CD4-positive, CD25-positive, alpha-beta regulatory T cell (primary cell): ENCODE data around the gene ULK2. TPM values are rescaled to one million over a fixed set of nuclear protein-coding genes. Genes with fewer than 3 reads are reported as not detected.

Source experiments
- ATAC-seq, 2 donors: fragments of 150-1000 bp; cut with Tn5 transposase; one replicate each; pipeline ENCODE4 v1.10.0; 2021; ENCODE audit warnings: low read depth in 2 of 2, moderate number of reproducible peaks in 2 of 2, moderate library complexity in 1 of 2
- DNase-seq, 3 donors: peaks; one replicate each; pipeline versions ENCODE4 v3.0.0 to v3.0.0-alpha.2; 2012 to 2022; ENCODE audit warnings: mixed read lengths in 1 of 3
- H3K27ac ChIP-seq: one replicate; pipeline ENCODE4 v1.7.0; 2013; ENCODE audit warnings: mild to moderate bottlenecking, low read length; ENCODE audit not compliant: insufficient read depth, poor library complexity, severe bottlenecking
- H3K27me3 ChIP-seq: one replicate; pipeline ENCODE4 v1.7.0; 2013; ENCODE audit warnings: low read length; ENCODE audit not compliant: control insufficient read depth, insufficient read depth
- H3K36me3 ChIP-seq: one replicate; pipeline ENCODE4 v1.7.0; 2013; ENCODE audit warnings: mild to moderate bottlenecking, low read length, moderate library complexity; ENCODE audit not compliant: control insufficient read depth, insufficient read depth
- H3K4me1 ChIP-seq: 2 replicates; pipeline ENCODE4 v1.7.0; 2013; ENCODE audit warnings: mild to moderate bottlenecking, low read length; ENCODE audit not compliant: insufficient read depth, control insufficient read depth, poor library complexity, severe bottlenecking
- H3K4me3 ChIP-seq: one replicate; pipeline ENCODE4 v1.7.0; 2013; ENCODE audit warnings: low read depth, mild to moderate bottlenecking, low read length, moderate library complexity
- H3K9me3 ChIP-seq, 2 experiments: 1 replicate in 1 of 2; 2 replicates in 1 of 2; pipeline ENCODE4 v1.7.0; 2013; ENCODE audit warnings: low read length in 2 of 2, mild to moderate bottlenecking in 1 of 2, moderate library complexity in 1 of 2; ENCODE audit not compliant: control insufficient read depth in 2 of 2
- H3K27ac Mint-ChIP-seq, 3 donors: one replicate each; pipeline ENCODE4 v1.8.0; 2020 to 2022; ENCODE audit warnings: mild to moderate bottlenecking in 3 of 3, mixed read lengths in 3 of 3, moderate library complexity in 2 of 3
- H3K27me3 Mint-ChIP-seq: one replicate; pipeline ENCODE4 v1.8.0; 2022; ENCODE audit warnings: mild to moderate bottlenecking, mixed read lengths
- H3K36me3 Mint-ChIP-seq: one replicate; pipeline ENCODE4 v1.8.0; 2020; ENCODE audit warnings: mixed read lengths
- H3K4me1 Mint-ChIP-seq, 4 donors: one replicate each; pipeline ENCODE4 v1.8.0; 2020 to 2022; ENCODE audit warnings: mixed read lengths in 4 of 4, mild to moderate bottlenecking in 1 of 4
- H3K4me3 Mint-ChIP-seq, 4 donors: one replicate each; pipeline ENCODE4 v1.8.0; 2020 to 2022; ENCODE audit warnings: mild to moderate bottlenecking in 4 of 4, mixed read lengths in 4 of 4, moderate library complexity in 3 of 4
- H3K9me3 Mint-ChIP-seq, 7 donors: one replicate each; pipeline ENCODE4 v1.8.0; 2020 to 2022; ENCODE audit warnings: mixed read lengths in 7 of 7, mild to moderate bottlenecking in 3 of 7, moderate library complexity in 2 of 7
- polyA plus RNA-seq, 4 donors: library from polyadenylated mRNA; unstranded; fragments of 300-500 nt; fragmentation: Illumina TruSeq; gene quantifications; one replicate each; pipeline ENCODE4 v1.2.3, GENCODE V29; 2021
- total RNA-seq: library from RNA; stranded (reverse); gene quantifications from one replicate; pipeline ENCODE4 v1.2.3, GENCODE V29; 2022

ULK2 gene
- total and polyA plus RNA-seq, 5 donors from 2014 or later, result 2.9 to 12.0 (median 4.7) TPM

DNA sequence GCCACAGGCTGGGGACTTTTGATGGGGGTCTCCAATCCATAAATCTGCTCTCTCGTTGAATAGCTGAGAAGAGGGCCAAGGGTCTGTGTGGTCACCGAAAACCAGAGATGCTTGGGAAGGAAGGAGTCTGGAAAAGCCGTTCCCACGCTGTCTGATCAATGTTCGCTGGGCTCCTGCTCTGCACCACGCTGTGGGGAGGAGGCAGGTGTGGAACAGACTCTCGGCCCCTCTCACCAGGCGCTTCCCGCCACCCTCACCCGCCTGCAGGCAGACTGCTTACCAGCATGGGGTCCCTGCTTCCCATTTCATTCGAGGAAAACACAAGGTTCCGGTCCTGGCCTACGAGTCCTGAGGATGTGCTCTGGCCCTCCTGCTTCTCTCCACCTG, 118.9 kb downstream of the ULK2 start:
- Mint-ChIP-seq H3K27me3 (peaks cover 17% of the 10 kb centered on the region), H3K4me3 (no peak overlapping the region), H3K36me3 (no peaks in the 10 kb centered on the region), H3K4me1 (peaks cover 0 to 8% (median 3%) of the 10 kb centered on the region in 4 donors), H3K9me3 (peaks cover 0 to 2% (median 0%) of the 10 kb centered on the region in 7 donors), H3K27ac (no peak overlapping the region)
- DNase-seq (no peak), ATAC-seq (no peak)
- peaks cover 5% of the 10 kb centered on the region for H3K4me1 ChIP-seq
- H3K27ac ChIP-seq, result no peak overlapping the region
- no peaks in the 10 kb centered on the region for H3K9me3 ChIP-seq
- no peak overlapping the region for H3K4me3 ChIP-seq
- H3K27me3 ChIP-seq, result peaks cover 5% of the 10 kb centered on the region
- H3K36me3 ChIP-seq, result no peaks in the 10 kb centered on the region

DNA sequence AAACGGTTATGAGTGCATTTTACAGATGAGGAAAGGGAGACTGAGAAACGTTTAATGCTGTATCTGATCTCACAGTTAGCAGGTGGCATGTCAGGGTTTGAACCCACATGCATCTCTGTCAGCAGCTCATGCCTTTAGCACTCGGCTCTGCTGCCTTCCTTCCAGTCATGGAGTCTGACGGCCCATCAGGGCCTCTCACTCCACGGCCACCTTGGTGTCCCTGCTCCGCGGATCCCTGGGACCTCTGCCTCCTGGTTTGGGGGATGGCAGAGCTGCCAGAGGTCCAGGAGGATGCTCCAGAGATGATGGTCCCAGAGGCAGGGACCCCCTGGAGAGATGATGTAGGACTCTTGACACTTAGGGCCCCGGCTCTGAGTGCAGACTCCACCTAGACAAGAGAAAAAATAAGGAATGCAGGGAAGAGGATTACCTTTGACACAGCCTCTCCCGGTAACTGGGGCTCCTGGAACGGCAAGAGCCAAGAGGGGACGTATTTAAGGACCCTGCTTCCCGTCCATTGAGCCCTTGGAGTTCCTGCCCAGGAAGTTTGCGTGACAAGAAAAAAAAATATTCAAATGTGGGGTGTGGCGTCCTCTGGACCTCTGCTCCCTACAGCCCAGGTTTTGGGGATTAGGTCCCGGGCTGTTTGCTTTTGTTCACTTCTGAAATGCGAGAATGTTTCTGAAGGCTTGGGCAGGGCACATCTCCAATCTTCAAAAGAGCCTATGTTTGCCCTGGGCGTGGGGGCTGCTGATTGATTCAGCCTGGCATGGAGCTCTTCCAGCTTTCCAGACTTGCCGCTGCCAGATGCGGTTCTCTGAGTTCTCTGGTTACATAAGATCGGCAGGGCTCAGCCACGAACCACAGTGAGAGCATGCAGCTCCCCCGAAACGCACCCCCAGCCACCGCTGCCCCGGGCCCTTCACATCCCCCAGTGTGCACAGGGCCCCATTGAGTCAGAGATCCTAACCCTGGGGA, 119.6 kb downstream of the ULK2 start, which contains the start of gene ALDH3A1:
Gene ALDH3A1, minus strand, starts transcription at position 470 of the 978 bp plus-strand sequence. CDS start 3,169 bp downstream, outside the sequence.
- DNase-seq, result no peak
- Mint-ChIP-seq H3K9me3 (peaks cover 0 to 2% (median 0%) of the 10 kb centered on the region in 7 donors), H3K4me3 (no peak within 1 kb of the TSS), H3K27ac (no peak within 1 kb of the TSS), H3K4me1 (peaks cover 0 to 8% (median 3%) of the 10 kb centered on the region in 4 donors), H3K36me3 (no peaks in the 10 kb centered on the region), H3K27me3 (peaks cover 16% of the 10 kb centered on the region)
- H3K9me3 ChIP-seq, result no peaks in the 10 kb centered on the region
- H3K27me3 ChIP-seq, result peaks cover 3% of the 10 kb centered on the region
- H3K4me1 ChIP-seq, result peaks cover 5% of the 10 kb centered on the region
- no peak within 1 kb of the TSS for H3K4me3 ChIP-seq
- no peaks in the 10 kb centered on the region for H3K36me3 ChIP-seq
- H3K27ac ChIP-seq, result no peak within 1 kb of the TSS
- no peak for ATAC-seq

DNA sequence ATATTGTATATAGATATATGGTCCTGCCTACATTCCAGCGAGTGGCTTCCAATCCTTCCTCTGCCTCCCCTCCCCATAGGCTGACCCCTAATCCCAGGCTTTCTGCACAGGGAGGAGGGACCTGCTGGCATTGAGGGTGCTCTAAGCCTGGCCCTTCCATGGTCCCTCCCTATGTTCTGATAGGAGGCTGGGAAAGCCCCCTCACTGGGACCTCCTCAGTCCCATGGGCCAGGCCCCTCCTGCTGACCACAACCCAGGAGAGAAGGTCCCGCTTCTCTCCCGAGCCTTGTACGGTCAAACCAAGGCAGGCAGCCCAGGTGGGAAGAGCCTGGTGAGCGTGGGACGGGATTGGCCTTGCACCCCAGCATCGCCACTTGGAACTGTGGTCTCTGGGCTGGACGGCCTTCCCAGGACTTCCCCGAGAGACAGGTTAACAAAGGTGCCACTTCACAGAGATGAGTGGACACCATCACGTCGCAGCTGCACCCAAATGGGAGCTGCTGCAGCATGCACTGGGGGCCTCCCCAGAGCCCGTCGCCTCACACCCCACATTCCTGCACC, 120.5 kb downstream of the ULK2 start:
- Mint-ChIP-seq H3K4me3 (no peak overlapping the region), H3K9me3 (peaks cover 0 to 2% (median 0%) of the 10 kb centered on the region in 7 donors), H3K27ac (no peak overlapping the region), H3K27me3 (peaks cover 11% of the 10 kb centered on the region), H3K4me1 (peaks cover 0 to 10% (median 4%) of the 10 kb centered on the region in 4 donors), H3K36me3 (no peaks in the 10 kb centered on the region)
- no peak for DNase-seq
- H3K36me3 ChIP-seq, result no peaks in the 10 kb centered on the region
- no peak overlapping the region for H3K4me3 ChIP-seq
- H3K9me3 ChIP-seq, result no peaks in the 10 kb centered on the region
- H3K4me1 ChIP-seq, result peaks cover 5% of the 10 kb centered on the region
- ATAC-seq, result no peak
- H3K27ac ChIP-seq, result no peak overlapping the region
- H3K27me3 ChIP-seq, result no peaks in the 10 kb centered on the region

DNA sequence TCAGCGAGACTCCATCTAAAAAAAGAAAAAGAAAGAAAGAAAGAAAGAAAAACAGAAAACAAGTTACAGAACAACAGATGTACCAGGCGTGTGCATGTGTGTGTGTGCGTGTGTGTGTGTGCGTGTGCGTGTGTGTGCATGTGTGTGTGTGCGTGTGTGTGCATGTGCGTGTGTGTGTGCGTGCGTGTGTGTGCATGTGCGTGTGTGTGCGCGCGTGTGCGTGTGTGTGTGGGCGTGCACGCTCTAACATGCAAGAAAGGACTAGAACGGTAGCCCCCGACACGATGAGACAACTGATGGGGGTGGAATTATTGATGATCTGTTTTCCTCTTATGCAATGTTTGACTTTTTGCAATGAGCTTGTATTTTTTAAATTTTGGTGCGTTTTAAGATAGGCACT, 121.2 kb downstream of the ULK2 start:
- no peak overlapping the region for H3K4me3 Mint-ChIP-seq
- no peaks in the 10 kb centered on the region for H3K36me3 ChIP-seq
- H3K9me3 ChIP-seq, result no peaks in the 10 kb centered on the region
- H3K27ac ChIP-seq, result no peak overlapping the region
- peaks cover 0 to 10% (median 4%) of the 10 kb centered on the region in 4 donors for H3K4me1 Mint-ChIP-seq
- H3K27me3 Mint-ChIP-seq, result peaks cover 13% of the 10 kb centered on the region
- no peak for ATAC-seq
- H3K36me3 Mint-ChIP-seq, result no peaks in the 10 kb centered on the region
- peaks cover 5% of the 10 kb centered on the region for H3K4me1 ChIP-seq
- no peaks in the 10 kb centered on the region for H3K27me3 ChIP-seq
- no peak overlapping the region for H3K27ac Mint-ChIP-seq
- H3K4me3 ChIP-seq, result no peak overlapping the region
- DNase-seq, result no peak
- peaks cover 0 to 2% (median 0%) of the 10 kb centered on the region in 7 donors for H3K9me3 Mint-ChIP-seq

DNA sequence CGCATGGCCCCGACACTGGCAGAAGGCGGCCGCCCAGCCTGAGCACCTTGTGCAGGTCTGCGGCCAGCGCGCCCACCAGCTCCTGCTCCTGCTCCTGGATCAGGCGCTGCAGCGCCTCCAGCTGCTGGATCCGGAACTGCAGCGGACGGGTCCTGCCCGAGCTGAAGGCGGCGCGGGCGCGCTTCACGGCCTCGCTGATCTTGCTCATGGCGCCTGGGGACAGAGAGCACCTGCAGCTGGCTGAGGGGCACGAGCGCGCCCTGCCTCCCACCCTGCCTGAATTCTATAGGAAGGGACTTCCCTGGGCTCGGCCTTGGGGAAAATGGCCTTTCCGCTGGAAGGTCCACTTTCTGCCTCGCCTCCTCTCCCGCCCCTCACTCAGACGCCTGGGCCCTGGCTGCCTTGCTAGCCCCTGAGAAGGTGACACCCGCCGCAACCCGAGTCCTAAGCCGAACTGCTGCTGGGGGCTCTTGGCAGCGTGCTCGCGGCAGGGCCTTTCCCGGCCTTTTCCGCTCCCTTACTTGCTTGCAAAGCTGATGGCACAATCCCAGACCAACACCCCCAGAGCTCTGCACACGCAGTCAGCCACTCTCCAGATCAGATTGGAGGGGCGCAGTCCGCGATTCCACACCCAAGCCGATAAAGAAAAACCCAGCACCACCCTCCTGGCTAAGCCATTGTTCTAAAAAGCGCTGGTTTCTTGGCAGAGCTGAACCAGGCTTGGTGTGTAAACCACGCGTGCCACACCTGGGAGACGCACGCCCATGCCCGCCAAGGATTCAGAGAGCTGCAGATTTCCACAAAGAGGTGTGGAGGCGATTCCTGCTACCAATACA, 122.6 kb downstream of the ULK2 start:
- peak overlapping the region; percentile 35 to 66 (median 54) for H3K4me3 Mint-ChIP-seq
- Histone ChIP-seq H3K27ac (no peak overlapping the region), H3K27me3 (no peaks in the 10 kb centered on the region), H3K4me3 (no peak overlapping the region), H3K4me1 (peaks cover 5% of the 10 kb centered on the region), H3K36me3 (no peaks in the 10 kb centered on the region), H3K9me3 (no peaks in the 10 kb centered on the region)
- ATAC-seq (peak; percentile 83 to 86), DNase-seq (peak; percentile 70 to 84 (median 81))
- H3K4me1 Mint-ChIP-seq, result peaks cover 0 to 10% (median 4%) of the 10 kb centered on the region in 4 donors
- peak overlapping the region in 1 of 3 donors; percentile 36 for H3K27ac Mint-ChIP-seq
- H3K27me3 Mint-ChIP-seq, result peaks cover 8% of the 10 kb centered on the region
- no peaks in the 10 kb centered on the region for H3K9me3 Mint-ChIP-seq
- H3K36me3 Mint-ChIP-seq, result no peaks in the 10 kb centered on the region

DNA sequence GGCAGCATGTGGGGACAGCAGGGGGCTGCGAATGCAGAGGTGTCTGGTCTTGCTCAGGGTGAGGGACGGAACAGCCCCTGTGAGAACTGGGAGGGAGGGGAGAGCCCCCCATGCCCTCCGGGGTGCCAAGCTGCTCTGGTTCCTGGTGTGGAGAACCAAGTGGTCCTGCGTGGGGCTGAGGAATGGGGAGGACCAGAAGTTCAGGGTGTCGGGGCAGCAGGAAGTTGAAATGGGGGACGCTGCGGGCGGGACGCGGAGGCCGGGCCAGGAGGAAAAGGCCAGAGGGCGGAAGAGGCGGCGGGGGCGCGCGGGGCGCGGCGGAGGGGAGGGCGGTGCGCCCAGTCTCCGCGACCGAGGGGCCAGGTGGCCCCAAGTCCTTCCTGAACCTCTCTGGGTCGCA, 123.2 kb downstream of the ULK2 start:
- Histone ChIP-seq H3K36me3 (no peaks in the 10 kb centered on the region), H3K9me3 (no peaks in the 10 kb centered on the region), H3K27ac (no peak overlapping the region), H3K27me3 (no peaks in the 10 kb centered on the region), H3K4me3 (no peak overlapping the region), H3K4me1 (peaks cover 5% of the 10 kb centered on the region)
- DNase-seq (no peak), ATAC-seq (peak in 1 of 2 donors; percentile 23)
- peak overlapping the region in 3 of 4 donors; percentile 43 to 80 (median 72) for H3K4me3 Mint-ChIP-seq
- H3K36me3 Mint-ChIP-seq, result no peaks in the 10 kb centered on the region
- peaks cover 5% of the 10 kb centered on the region for H3K27me3 Mint-ChIP-seq
- peaks cover 0 to 10% (median 4%) of the 10 kb centered on the region in 4 donors for H3K4me1 Mint-ChIP-seq
- peak overlapping the region in 1 of 3 donors; percentile 43 for H3K27ac Mint-ChIP-seq
- no peaks in the 10 kb centered on the region for H3K9me3 Mint-ChIP-seq
